ENCODE data around the gene SLC41A1. TPM values are rescaled to one million over a fixed set of nuclear protein-coding genes. Genes with fewer than 3 reads are reported as not detected.

SLC41A1 gene
- total RNA-seq, 4 donors from 2014 or later, result 20.9 to 38.7 (median 29.1) TPM

DNA sequence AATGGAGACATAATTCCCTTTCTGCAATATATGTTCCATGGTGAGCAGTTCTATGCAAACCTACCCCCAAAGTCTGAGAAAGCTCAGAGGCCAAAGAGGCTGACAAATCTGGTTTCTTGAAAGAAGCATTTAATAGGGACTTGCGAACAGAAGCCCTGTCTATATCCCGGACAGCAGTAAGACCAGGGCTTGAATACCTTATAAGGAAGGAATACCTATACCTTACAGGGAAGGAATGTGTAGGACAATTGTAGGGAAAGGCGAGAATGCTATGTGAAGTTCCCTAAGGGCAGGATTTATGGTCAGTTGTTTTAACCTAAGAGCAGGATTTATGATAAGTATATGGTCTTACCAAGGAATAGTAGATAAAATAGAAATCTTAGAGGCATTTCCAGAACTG is 5.0 kb upstream of the SLC41A1 start:
- Histone ChIP-seq H3K4me1 (peaks cover 0 to 13% (median 5%) of the 10 kb centered on the region in 3 donors), H3K4me3 (no peak overlapping the region), H3K36me3 (no peaks in the 10 kb centered on the region), H3K27me3 (no peaks in the 10 kb centered on the region), H3K9me3 (no peaks in the 10 kb centered on the region), H3K27ac (no peak overlapping the region)
- no peak for ATAC-seq
- no peak for TF ChIP-seq EP300 (IDR thresholded peaks at IDR 0.05)
- no peak for TF ChIP-seq POLR2A (IDR thresholded peaks at IDR 0.05)
- TF ChIP-seq, protein P1, sequence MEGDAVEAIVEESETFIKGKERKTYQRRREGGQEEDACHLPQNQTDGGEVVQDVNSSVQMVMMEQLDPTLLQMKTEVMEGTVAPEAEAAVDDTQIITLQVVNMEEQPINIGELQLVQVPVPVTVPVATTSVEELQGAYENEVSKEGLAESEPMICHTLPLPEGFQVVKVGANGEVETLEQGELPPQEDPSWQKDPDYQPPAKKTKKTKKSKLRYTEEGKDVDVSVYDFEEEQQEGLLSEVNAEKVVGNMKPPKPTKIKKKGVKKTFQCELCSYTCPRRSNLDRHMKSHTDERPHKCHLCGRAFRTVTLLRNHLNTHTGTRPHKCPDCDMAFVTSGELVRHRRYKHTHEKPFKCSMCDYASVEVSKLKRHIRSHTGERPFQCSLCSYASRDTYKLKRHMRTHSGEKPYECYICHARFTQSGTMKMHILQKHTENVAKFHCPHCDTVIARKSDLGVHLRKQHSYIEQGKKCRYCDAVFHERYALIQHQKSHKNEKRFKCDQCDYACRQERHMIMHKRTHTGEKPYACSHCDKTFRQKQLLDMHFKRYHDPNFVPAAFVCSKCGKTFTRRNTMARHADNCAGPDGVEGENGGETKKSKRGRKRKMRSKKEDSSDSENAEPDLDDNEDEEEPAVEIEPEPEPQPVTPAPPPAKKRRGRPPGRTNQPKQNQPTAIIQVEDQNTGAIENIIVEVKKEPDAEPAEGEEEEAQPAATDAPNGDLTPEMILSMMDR (IDR thresholded peaks at IDR 0.05), result no peak
- TF ChIP-seq POLR2AphosphoS5 (IDR thresholded peaks at IDR 0.05), result no peak
- WGBS, 2 donors (ENCODE audit: low coverage in 1 of 2), result 94% methylated on average over 3 of the region's 3 CpGs

DNA sequence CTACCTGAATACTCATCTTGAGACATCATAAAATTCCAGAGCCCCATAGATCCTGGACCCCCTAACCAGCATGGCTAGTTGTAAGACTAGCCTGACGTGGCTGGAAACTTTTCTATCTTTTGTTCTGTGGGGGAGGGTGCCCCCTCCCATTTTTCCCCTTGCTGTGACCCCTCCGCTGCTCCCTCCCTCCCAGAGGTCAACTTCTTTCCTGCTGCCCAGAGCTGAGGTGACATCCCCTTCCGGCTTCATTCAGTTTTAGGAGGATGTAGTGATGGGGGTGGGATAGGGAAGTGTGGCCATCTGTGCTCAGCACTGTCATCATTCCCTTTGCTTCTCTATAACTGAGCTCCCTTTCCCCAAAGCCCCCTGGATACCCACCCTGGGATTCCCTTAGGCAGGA is 4.4 kb upstream of the SLC41A1 start:
- Histone ChIP-seq H3K9me3 (no peaks in the 10 kb centered on the region), H3K36me3 (no peaks in the 10 kb centered on the region), H3K27me3 (no peaks in the 10 kb centered on the region), H3K27ac (no peak overlapping the region), H3K4me1 (peaks cover 0 to 13% (median 5%) of the 10 kb centered on the region in 3 donors), H3K4me3 (no peak overlapping the region)
- TF ChIP-seq EP300 (IDR thresholded peaks at IDR 0.05), result no peak
- TF ChIP-seq, protein P1 (IDR thresholded peaks at IDR 0.05), result no peak
- TF ChIP-seq POLR2A (IDR thresholded peaks at IDR 0.05), result no peak
- no peak for TF ChIP-seq POLR2AphosphoS5 (IDR thresholded peaks at IDR 0.05)
- 81% methylated on average over 3 of the region's 3 CpGs; no CpG with 5 or more reads in 1 of the 2 donors for WGBS, 2 donors (ENCODE audit: low coverage in 1 of 2)
- ATAC-seq, result no peak

DNA sequence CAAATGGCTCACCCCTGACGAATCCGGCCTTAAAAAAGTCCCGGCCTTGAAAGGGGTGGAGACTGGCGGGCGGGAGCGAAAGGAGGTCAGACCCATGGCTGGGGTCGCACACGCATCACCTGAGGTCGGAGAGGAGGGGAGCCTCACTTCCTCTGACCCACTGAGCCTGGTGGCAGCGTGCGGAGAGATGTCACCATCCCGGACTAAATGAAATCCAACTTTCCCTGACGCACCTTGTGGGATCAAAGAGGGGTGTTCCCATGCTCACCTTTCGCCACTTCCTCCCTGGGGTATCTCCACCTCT is 709 bp upstream of the SLC41A1 start:
- H3K9me3 ChIP-seq, result no peaks in the 10 kb centered on the region
- no peaks in the 10 kb centered on the region for H3K27me3 ChIP-seq
- peak overlapping the region; percentile 65 to 69 for H3K4me3 ChIP-seq
- peak overlapping the region; percentile 43 to 95 (median 91) for H3K27ac ChIP-seq
- 12% methylated on average over 8 of the region's 14 CpGs; no CpG with 5 or more reads in 1 of the 2 donors for WGBS, 2 donors (ENCODE audit: low coverage in 1 of 2)
- peaks cover 0 to 19% of the 10 kb centered on the region in 2 donors for H3K36me3 ChIP-seq
- no peak for ATAC-seq
- no peak for TF ChIP-seq POLR2A (IDR thresholded peaks at IDR 0.05)
- TF ChIP-seq POLR2AphosphoS5 (IDR thresholded peaks at IDR 0.05), result peak; percentile 56
- H3K4me1 ChIP-seq, result peaks cover 2 to 48% (median 38%) of the 10 kb centered on the region in 3 donors

DNA sequence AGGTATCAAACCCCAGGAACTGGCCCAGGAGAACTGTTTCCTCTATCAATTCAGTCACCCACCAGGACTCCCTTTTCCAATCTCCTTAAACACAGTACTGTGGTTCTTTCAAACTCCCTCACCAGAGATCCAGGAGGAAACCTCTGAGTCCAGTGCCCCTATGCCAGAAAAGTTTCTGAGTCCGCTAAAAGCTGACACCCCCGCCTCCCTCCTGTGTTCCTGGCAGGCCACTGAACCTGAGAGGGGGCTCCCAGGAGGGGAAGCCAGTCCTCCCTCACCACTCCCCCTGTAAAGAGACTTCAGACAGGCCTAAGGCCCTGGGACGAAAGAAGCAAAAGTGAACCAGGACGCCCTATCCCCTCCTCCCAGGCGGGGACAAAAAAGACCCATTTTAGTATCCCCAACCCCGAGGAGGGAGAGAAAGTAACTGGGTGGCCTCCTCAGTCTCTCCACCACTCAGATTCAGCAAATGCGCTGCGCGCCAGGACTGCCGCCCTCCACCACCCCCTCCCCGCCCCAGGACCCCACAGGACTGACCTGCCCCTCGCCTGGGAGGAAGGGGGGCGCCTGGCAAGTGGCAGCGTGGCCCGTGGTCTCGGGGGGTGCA is 624 bp downstream of the SLC41A1 start:
- Histone ChIP-seq H3K4me1 (peaks cover 2 to 61% (median 41%) of the 10 kb centered on the region in 3 donors), H3K9me3 (no peaks in the 10 kb centered on the region), H3K27me3 (no peaks in the 10 kb centered on the region), H3K27ac (peak overlapping the region; percentile 68 to 95 (median 91)), H3K4me3 (peak overlapping the region; percentile 65 to 69), H3K36me3 (peaks cover 0 to 19% of the 10 kb centered on the region in 2 donors)
- ATAC-seq, result peak; percentile 8
- WGBS, 2 donors (ENCODE audit: low coverage in 1 of 2), result no CpG with 5 or more reads among the region's 16 CpGs
- TF ChIP-seq POLR2AphosphoS5 (IDR thresholded peaks at IDR 0.05) (no peak), EP300 (IDR thresholded peaks at IDR 0.05) (no peak)
- TF ChIP-seq, protein P1 (IDR thresholded peaks at IDR 0.05), result peak in 1 of 4 experiments; percentile 7

DNA sequence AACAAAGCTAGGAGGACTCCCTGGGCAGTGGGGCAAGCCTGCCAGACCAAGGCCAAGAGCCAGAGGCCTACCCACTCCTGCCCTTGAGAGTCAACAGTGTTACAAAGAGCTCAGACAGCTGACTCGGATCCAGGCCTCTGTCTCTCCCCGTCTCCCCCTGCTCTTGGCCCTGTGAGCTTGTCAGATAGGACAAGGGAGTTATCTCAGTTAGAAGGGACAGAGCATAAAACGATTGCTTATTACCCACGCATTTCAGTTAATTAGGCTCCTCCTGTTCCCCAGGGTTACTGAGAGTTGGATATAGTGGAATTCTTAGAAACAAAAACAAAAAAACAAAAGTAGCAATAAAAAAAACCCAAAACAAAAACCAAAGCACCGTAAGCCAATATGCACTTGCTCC is 1.3 kb downstream of the SLC41A1 start:
- no peak for ATAC-seq
- TF ChIP-seq, protein P1 (IDR thresholded peaks at IDR 0.05), result no peak
- TF ChIP-seq POLR2AphosphoS5 (IDR thresholded peaks at IDR 0.05), result no peak
- no peak for TF ChIP-seq EP300 (IDR thresholded peaks at IDR 0.05)
- TF ChIP-seq POLR2A (IDR thresholded peaks at IDR 0.05), result no peak
- peak overlapping the region; percentile 65 to 69 for H3K4me3 ChIP-seq
- 13 to 33% methylated on average over 3 to 5 of the region's 5 CpGs for WGBS, 2 donors (ENCODE audit: low coverage in 1 of 2)
- H3K27me3 ChIP-seq, result no peaks in the 10 kb centered on the region
- H3K9me3 ChIP-seq, result no peaks in the 10 kb centered on the region
- H3K4me1 ChIP-seq, result peaks cover 2 to 68% (median 41%) of the 10 kb centered on the region in 3 donors
- H3K27ac ChIP-seq, result peak overlapping the region in 3 of 4 donors; percentile 88 to 95 (median 94)
- peaks cover 0 to 19% of the 10 kb centered on the region in 2 donors for H3K36me3 ChIP-seq

Data from gastroesophageal sphincter (tissue), 4 donors.